ENCODE results near the gene RGS11.

The RGS11 gene

DNA sequence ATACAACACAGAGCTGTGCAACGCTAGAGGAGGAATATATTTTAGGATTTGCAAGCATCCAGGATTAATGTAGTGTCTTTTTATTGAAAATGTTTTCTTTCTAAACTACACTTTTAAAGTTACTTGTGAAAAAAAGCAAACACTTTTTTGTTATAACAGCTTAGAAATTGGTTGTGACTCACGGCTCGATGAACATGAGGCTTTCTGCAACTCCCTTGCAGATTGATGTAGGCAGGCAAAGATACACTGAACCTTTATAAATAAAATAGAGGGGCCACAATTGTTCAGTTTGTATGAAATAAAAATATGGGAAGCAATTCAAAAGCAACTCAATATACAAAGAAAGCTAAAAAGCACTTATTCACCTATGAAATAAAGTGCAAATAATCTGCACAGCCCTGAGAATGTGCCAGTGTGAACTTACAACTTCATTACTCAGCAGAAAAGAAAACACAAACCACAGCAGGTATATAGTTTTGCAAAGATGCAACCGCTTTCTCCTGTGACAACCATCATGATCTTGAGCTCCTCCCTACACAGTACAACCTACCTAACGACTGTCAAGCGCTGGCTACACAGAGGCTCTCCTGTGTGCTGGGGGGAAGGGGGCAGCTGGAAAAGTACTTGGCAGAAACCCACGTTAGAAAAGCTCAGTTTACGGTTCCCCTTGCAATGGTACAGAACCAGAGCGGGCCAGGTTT, 47.4 kb downstream of the RGS11 start:
- DNase-seq: no peak

DNA sequence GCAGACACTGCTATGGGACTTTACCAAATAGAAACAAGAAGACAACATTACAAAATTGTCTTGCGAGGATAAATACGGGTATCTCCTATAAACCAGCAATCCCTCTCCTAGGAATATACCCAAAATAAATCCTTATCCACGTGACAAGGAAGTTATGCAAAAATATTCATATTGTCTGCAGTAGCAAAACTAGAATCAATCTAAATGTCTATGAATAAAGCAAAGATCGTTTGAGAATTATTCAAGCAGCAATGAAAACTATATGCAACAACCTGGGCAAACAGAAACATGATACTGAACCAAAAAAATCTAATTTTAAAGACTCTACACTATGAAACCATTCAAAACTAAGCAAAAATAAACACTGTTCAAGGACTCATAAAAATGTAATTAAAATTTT, 55.7 kb downstream of the RGS11 start:
- no peak for DNase-seq

All from GOT3 (cell line).